Natural killer cell treated with Interleukin-12 subunit alpha and Interleukin-12 subunit beta and Interleukin-15 and Interleukin-18, amount 100 ng/mL, for 72 hours (primary cell): ENCODE measurements around the gene CHCHD6. TPM values are rescaled to one million over a fixed set of nuclear protein-coding genes. Genes with fewer than 3 reads are reported as not detected.

Source experiments
- ATAC-seq, 2 donors: fragments of 150-1000 bp; cut with Tn5 transposase in 1 of 2; sonication (Bioruptor Pico), chemical (Tn5 transposase) in 1 of 2; 2 replicates each; pipeline ENCODE4 v1.10.0; 2021
- DNase-seq: peaks from one replicate; pipeline ENCODE4 v3.0.0; 2022; ENCODE audit warnings: low spot score
- H3K27ac Mint-ChIP-seq, 2 donors: 1 replicate in 1 of 2; 2 replicates in 1 of 2; pipeline ENCODE4 v1.8.0; 2022; ENCODE audit warnings: mixed read lengths in 2 of 2, mild to moderate bottlenecking in 1 of 2, moderate library complexity in 1 of 2
- H3K27me3 Mint-ChIP-seq, 2 donors: 1 replicate in 1 of 2; 2 replicates in 1 of 2; pipeline ENCODE4 v1.8.0; 2022; ENCODE audit warnings: mixed read lengths in 2 of 2
- H3K36me3 Mint-ChIP-seq: one replicate; pipeline ENCODE4 v1.8.0; 2022; ENCODE audit warnings: mixed read lengths
- H3K4me1 Mint-ChIP-seq, 2 donors: 1 replicate in 1 of 2; 2 replicates in 1 of 2; pipeline ENCODE4 v1.8.0; 2022; ENCODE audit warnings: low read depth in 2 of 2, mixed read lengths in 2 of 2, mild to moderate bottlenecking in 1 of 2
- H3K4me3 Mint-ChIP-seq: one replicate; pipeline ENCODE4 v1.8.0; 2022; ENCODE audit warnings: mixed read lengths
- H3K9me3 Mint-ChIP-seq: 2 replicates; pipeline ENCODE4 v1.8.0; 2022; ENCODE audit warnings: mixed read lengths
- total RNA-seq, 2 donors: library from RNA; stranded (reverse); gene quantifications; one replicate each; pipeline ENCODE4 v1.2.3, GENCODE V29; 2022

Gene CHCHD6
- total RNA-seq, 2 donors from 2014 or later: 8.0 to 13.3 TPM

GRCh38 chr3:127009531-127009930 is 305.5 kb downstream of the CHCHD6 start:
- Mint-ChIP-seq H3K4me1 (peaks cover 0 to 3% of the 10 kb centered on the region in 2 donors), H3K4me3 (no peak overlapping the region), H3K36me3 (no peaks in the 10 kb centered on the region), H3K27ac (no peak overlapping the region), H3K9me3 (no peaks in the 10 kb centered on the region), H3K27me3 (no peaks in the 10 kb centered on the region)
- ATAC-seq (no peak), DNase-seq (no peak)

Other genes with a start within 250 kb of the CHCHD6 start
- gene ZXDC, start 228.3 kb upstream of the CHCHD6 start, total RNA-seq: 10 to 100 TPM; 34.3 to 49.2 TPM
- gene UROC1, start 186.5 kb upstream of the CHCHD6 start, total RNA-seq: not detected
- under 1 TPM in 1 of 2 donors, not detected in 1; 0.98 TPM for gene CHST13, start 180.1 kb upstream of the CHCHD6 start, total RNA-seq
- not detected for gene C3orf22, start 145.3 kb upstream of the CHCHD6 start, total RNA-seq
- 1 to 10 TPM; 1.2 to 2.1 TPM for gene TXNRD3, start 49.1 kb upstream of the CHCHD6 start, total RNA-seq